GM21619 (cell line): ENCODE results near the gene PCIF1.

Source experiments
- ATAC-seq: cut with Tn5 transposase; IDR thresholded peaks from one replicate; pipeline ENCODE4 v1.9.1; 2021; ENCODE audit not compliant: unreplicated experiment

Gene PCIF1

DNA sequence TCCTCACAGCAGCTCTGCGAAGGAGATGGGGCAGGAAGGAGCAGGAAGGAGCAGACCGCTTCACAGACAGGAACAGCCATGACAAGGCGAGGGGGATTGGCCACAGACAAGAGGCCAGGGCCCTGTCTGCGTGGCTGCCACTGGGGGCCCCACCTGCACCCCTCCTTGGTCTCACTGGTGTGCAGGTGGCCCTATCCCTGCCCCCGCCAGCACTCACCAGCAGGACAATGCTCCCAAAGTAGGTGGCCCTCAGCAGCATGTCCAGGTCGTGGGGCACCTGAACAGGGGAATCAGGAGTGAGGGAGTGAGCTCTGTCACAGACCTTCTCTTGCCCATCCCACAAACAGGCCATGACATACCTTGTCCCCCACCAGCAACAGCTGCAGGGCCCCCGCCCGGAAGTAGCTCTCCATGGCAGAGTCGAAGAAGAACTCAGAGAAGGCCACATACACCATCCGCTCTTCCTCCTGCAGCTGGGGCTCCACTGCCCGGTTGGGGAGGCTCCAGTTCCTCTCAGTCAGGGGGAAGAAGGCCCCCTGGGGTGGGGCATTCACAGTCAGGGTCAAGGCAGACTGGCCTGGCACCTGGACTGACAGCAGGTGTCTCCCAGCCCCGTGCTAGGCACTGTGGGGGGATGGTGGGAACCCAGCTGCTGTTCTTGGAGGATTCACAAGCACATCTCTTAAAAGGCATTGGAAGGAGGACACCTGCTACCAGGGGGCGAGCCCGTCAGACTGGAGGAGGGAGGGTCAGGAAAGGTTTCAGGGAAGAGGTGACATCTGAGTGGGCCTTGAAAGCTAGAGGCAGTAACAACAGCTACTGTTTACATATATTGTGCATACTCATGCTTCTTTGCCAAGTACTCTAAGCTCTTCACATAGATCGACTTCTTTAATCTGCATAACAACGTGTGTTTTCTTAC, 29.6 kb upstream of the PCIF1 start:
- ATAC-seq: no peak

DNA sequence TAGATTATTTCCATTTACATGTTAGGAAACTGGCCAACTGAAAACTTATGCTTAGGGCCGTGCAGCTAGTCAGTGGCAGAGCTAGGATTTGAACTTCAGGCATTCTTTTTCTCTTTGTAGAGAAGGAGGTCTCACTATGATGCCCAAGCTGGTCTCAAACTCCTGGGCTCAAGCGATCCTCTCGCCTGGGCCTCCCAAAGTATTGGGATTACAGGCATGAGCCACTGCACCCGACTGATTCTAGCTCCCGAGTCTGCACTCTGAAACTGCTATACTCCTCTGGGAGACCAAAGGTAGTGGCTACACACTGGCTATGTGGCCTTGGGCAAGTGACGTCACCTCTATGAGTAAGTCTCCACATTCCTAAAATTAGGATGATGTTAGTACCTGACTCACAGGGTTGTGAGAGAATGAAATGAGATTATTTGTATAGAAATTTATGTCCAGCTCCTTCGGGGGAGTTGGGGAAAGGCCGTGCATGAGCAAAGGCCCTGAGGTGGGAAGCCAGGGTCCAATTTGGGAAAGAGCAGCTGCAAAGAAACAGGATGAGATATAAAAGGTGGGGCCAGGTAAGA, 28.9 kb upstream of the PCIF1 start:
- ATAC-seq: no peak

DNA sequence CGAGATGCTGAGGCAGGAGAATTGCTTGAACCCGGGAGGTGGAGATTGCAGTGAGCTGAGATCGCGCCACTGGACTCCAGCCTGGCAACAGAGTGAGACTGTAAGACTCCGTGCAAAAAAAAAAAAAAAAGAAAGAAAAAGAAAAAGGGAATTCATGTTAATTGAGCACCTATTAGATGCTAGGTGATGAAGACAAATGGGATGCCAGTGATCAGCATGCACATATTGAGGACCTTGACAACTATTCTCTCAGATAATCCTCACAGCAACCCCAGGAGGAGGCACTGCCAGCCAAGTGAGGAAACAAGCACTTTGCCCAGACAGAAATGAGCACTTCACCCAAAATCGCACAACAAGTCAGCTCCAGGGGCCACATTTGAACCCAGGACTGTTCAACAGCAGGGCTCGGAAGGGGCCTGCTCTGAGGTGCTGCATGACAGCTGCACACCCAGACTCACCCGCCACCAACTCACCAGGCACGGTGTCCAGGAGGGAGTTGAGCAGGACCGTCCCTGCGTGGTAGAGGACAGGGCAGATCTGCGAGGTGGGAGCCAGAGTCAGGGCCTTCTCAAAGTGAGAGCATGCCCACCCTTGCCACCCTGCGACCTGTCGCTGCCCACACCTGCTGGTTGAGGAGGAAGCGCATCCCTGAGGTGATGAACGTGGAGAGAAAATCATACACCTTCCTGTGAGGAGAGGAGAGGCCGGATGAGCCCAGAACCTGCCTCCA, 27.1 kb upstream of the PCIF1 start:
- no peak for ATAC-seq

DNA sequence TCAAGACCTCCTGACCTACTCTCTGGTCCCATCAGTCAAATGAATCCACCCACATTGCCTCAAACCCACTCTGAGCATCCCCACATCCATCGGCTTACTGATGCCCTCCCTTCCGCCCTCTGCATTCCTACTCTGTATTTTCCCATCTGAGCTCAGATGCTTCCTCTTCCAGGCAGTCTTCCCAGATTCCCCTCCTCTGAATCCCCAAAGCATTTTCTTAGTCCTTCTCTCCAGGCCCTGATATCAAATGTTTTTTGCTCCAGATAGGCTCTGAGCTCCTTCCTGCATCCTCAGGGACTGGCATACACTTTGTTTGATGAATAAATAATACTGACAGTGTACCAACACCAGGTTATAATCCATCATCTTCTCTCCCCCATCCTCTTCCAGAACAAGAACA, 26.4 kb upstream of the PCIF1 start:
- no peak for ATAC-seq

DNA sequence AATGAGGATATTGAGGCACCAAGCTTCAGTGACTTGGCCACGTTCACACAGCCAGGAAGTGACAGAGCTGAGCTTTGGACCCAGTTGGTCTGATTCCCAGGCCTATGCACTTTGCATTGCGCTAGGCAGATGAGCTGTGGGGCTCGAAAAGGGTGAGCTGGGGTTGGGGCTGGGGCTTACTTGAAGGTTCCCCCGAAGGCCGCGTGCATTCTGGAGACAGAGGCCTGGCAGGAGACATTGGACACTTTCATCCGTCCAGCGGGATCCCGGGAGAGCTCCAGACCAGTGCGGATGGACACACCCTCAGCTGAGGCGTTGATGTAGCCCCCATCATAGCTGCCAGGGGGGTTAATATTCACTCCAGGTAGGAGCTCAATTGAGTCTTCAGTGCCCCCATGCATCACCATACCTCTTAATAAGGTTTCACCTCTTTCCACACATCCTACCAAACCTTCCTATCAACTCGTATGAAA, 25.1 kb upstream of the PCIF1 start:
- ATAC-seq: no peak

DNA sequence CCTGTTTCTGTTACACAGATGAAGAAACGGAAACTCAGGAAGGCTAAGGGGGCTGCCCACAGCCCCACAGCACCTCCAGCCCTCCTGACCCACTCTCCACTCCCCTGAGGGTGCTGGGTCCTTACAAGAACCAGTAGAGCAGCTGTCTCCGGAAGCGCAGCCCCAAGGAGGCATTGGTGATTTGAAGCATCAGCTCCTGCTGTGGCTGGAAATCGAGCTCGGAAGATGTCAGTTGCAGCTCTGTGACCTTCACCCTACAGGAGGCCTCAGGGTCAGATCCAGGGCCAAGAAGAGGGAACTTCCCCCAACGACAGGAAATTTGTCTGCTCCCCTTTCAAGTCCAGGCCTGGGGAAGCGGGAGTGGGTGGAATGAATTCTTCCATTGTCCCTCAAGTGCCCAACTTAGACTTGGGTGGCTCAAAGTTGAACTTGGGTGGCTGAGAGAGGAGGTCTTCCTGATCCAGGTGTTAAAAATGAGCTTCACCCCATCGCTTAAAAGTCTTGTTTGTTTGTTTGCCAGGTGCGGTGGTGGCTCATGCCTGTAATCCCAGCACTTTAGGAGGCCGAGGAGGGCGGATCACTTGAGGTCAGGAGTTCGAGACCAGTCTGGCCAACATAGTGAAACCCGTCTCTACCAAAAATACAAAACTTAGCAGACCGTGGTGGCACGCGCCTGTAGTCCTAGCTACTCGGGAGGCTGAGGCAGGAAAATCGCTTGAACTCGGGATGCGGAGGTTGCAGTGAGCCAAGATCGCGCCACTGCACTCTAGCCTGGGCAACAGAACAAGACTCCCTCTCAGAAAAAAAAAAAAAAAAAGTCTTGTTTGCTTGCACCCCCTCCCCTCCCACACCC, 24.4 kb upstream of the PCIF1 start:
- ATAC-seq: no peak

DNA sequence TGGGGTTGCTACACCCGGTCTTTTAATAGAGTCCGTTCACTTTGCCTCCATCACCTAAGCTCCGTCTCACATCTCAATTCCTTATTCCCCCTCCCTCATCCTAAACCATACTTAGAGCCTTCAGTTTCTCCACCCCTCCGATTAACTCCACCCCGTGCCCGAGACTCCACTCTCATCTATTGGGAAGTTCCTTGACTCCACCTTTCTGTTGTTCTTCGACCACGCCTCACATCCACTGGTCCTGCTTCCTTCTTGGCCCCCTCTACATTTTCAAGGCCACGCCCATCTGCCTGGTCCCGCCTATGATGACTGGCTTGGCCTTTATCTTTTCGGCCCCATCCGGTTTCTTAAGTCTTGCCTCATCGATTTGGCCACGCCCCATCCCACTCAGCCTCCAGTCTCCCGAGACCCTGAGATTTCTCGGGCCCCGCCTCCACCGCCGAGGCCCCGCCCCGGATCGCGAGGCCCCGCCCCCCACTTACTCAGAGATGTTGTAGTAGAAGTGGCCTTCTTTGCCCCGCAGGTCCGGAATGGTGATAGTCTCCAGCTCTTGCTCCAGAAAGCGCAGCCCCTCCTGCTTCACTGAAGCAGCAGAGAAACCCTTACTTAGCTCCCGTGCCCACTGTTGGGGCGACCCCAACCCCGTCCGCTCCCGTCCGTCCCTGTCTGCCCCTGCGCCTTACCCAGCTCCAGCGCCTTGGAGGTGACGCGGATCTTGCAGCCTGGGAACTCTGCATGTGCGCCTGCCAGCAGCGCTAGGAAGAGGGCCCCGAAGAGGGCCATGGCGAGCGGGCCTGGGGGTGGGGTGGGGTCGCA, 23.6 kb upstream of the PCIF1 start:
- ATAC-seq: peak; percentile 89

DNA sequence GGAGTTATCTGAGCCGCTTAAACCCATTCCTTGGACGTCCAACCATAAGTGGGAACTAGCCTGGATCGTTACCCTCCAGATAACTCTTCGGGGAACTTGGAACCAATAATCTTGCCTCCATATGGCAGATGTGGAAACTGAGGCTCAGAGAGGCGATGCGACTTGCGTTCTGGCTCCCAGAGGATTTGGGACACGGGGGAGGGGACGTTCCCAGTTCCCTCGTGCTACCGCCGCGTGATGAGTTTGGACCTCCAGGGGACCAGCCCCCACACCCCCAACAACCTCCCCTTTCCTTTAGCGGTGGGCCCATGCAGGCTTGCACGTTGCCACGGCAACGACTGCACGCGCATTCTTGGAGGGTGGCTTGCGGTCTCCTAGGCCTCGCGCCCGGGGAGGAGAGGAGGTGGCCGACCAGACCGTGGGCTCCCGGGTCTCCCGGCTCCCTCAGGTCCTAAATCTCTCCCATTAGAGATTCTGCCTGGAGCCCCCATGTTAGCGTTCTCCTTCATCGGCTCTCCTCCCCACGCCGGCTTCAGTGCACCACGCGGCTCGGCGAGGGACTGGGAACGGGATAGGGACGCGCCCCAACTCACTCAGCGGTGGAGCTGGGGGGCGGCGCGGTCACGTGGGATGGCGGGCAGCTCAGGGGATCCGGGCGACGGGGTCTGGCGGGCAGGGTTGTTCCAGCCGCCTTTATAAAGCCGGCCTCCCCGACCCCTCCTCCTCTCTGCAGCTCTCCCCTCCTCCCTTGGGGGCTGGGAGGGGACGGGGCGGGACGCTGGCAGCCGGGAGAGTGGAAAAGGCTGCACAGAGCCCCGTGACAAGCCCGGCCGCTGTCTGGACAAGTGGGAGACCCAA, 22.8 kb upstream of the PCIF1 start, which contains the start of gene PLTP:
TSS of gene PLTP (minus strand) at position 670 of the 858 bp plus-strand sequence. CDS start 703 bp downstream, outside the sequence.
- ATAC-seq: no peak

DNA sequence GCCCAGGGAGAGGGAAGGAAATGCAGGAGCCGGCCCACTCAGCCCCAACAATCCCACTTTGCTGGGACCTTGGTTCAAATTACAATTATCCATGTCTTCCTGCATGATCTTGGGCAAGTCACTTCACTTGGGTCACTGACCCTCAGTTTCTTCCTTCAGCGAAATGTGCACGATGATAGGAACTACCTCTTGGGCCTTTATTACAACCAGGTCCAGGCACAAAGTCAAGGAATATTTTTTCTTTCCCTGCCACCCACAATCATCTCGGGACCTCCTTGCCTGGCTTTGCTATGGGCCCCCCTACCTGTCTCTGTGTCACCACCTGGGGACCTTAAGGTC, 22.2 kb upstream of the PCIF1 start:
- no peak for ATAC-seq

DNA sequence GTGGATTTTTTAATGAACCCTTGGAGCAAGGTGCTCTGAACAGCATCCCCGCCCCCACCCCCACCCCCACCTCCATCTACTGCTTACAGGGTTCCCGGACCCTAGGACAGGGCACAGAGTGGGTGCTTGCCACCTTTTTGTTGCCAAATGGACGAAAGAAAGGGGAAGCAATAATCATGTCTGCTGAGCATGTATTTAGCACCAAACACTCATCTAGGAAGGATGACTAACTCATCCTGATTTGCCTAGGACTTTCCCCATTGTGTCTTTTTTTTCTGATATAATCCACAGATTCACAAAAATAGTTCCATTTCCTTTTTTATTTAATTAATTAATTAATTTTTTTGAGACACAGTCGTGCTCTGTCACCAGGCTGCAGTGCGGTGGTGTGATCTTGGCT, 21.4 kb upstream of the PCIF1 start:
- no peak for ATAC-seq

DNA sequence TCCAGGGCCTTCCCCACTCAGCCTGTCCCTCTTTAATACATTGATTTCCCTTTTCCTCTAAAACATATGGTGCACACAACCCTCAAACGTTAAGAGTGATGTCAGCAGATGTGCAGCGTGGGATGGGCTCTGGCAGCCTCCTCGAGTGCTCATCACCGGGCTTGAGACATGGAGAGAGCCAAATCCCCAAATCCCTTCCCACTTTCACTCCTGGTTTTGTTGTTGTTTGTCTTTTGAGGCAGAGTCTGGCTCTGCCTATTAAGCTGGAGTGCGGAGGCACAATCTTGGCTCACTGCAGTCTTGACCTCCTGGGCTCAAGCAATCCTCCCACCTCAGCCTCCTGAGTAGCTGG, 16.7 kb upstream of the PCIF1 start:
- ATAC-seq: no peak

DNA sequence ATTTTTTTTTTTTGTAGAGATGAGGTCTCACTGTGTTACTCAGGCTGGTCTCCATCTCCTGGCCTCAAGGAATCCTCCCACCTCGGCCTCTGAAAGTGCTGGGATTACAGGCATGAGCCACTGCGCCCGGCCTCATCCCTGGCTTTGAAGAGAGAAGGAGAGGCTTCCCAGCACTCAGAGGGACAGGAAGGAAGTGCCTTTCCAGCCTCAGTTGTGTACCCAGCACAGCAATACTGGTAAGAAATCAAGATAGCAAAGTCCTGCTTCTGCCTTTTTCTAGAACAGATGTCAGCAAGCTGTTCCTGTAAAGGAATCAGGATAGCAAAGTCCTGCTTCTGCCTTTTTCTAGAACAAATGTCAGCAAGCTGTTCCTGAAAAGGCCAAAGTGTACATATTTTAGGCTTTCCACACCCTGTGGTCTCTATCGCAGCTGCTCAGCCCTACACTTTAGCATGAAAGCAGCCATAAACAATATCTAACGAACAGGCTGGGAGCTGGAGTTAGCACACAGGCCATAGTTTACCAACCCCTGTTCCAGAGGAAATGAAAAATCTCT, 16.2 kb upstream of the PCIF1 start:
- ATAC-seq: no peak

DNA sequence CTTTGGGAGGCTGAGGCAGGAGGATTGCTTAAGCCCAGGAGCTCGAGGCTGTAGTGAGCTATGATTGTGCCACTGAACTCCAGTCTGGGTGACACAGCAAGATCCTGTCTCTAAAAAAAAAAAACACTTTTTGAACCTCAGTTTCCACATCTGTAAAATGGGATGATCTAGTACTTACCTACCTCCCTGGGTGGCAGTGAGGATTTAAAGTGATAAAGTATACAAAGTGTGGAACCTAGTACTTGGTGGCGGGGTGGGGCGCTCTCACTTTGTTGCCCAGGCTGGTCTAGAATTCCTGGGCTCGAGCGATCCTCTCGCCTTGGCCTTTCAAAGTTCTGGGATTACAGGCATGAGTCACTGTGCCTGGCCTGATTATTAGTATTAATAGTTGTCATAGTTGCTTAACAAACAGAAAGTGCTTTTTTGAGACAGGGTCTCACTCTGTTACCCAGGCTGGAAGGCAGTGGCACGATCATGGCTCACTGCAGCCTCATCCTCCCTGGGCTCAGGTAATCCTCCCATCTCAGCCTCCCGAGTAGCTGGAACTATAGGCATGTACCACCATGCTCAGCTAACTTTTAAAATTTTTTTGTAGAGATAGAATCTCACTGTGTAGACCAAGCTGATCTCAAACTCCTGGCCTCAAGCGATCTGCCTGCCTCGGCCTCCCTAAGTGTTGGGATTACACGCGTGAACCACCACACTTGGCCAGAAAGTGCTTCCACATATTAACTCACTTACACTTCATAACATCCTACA, 15.5 kb upstream of the PCIF1 start:
- ATAC-seq: no peak

DNA sequence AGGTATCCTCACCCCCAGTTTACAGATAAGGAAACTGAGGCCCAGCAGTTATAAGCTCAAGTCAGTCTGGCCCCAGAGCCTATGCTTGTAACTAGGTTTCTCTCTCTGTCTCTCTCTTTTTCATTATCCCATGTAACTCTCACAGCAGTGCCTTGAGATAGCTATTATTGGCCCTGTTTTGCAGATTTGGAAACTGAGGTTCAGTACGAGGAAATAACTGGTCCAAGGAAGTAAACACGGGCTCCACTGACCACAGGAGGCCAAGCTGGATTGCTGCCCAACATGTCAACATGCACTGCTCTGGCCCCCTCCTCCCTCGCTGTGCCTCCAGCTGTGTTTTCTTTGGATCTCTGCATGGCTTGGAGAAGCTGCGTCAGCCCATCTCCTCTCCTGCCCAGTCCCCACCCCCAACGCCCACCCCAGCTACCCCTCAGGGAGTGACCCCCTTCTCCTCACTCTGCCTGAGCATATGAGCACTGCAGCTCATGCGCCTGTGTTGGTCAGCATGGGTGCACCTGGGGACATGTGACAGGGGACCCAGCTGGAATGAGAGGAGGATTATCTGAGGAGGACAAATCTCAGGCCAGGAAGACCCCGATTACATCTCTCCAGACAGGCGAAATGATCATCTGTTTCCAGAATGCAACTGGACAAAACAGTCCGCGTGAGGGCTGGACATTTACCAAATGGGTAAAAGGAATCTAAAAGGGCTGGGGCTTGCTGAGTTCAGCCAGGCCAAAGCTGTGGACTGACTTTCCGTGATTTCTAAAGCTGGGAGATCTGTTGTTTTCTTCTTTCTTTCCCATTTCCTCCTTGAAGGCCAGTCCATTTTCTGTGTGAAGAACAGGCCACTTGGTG, 14.7 kb upstream of the PCIF1 start:
- no peak for ATAC-seq

DNA sequence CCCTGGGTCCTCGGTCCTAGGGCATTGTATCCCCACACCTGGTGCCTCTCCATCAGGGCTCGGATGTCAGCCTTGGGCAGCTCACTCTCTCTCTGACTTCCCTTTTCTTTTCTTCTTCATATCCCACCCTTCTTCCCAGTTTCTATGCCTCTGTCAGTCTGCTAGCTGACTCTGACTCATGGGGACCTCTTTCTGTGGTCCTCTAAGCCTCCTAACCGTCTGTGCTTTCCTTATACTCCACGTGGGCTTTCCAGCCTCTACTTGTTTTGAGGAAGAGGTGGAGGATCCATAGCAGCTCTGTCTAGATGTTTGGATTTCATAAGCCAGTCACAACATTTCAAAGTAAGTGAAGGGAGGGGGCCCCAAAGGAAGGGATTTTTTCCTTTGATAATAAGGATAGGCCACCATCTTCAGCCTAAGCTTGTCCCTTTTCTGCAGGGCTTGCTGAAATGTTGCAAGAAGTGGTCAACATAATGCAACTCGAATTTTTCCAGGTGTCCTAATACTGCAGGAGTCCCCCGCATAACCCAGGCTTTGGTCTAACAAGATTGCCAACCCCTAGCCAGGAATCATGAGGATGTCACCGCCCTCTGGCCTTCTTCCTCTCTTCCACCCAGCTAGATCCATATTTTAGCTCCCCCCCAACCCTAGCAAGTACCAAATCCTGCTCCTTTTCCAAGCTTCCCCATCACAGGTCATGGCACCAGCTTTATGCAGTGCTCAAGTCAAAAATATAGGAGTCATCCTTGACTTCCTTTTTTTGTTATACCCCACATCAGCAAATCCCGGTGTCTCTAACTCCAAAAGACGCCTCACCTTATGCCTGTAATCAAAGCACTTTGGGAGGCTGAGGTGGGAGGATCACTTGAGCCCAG, 13.8 kb upstream of the PCIF1 start:
- no peak for ATAC-seq
